NCI-H82 (cell line): ENCODE results near the gene ERFL.

ENCODE experiments used
- DNase-seq: peaks from one replicate; lab custom pipeline; 2025; lab: John Stamatoyannopoulos, UW

Gene ERFL

GRCh38 chr19:41928221-41928683 lies at the start of gene ERFL:
Gene ERFL, minus strand, starts transcription at chr19:41928449. Its CDS starts 15,530 bp downstream, at chr19:41912919.
- no peak for DNase-seq

- no peak for DNase-seq
Observed at GRCh38 chr19:41977916-41978315, 49.7 kb upstream of the ERFL start.

GRCh38 chr19:41974652-41975051 lies 46.4 kb upstream of the ERFL start:
- DNase-seq: no peak

GRCh38 chr19:41971363-41971762 lies 43.1 kb upstream of the ERFL start:
- no peak for DNase-seq

GRCh38 chr19:41969772-41970458 lies 41.7 kb upstream of the ERFL start:
- no peak for DNase-seq

GRCh38 chr19:41968751-41969595 lies 40.7 kb upstream of the ERFL start:
- DNase-seq: no peak

GRCh38 chr19:41967054-41967783 lies 39.0 kb upstream of the ERFL start:
- no peak for DNase-seq

- no peak for DNase-seq
Observed at GRCh38 chr19:41965106-41965505, 36.9 kb upstream of the ERFL start.

GRCh38 chr19:41960973-41961372 lies 32.7 kb upstream of the ERFL start:
- DNase-seq: no peak

- DNase-seq: peak; percentile 100
Observed at GRCh38 chr19:41959056-41960053, 31.1 kb upstream of the ERFL start, which contains the start of gene RABAC1. Gene RABAC1, minus strand, starts transcription at chr19:41959321. Its CDS starts 29 bp downstream, at chr19:41959292.

- DNase-seq: peak; percentile 95
Observed at GRCh38 chr19:41958367-41959055, 30.3 kb upstream of the ERFL start.

- peak; percentile 92 for DNase-seq
Observed at GRCh38 chr19:41957838-41958366, 29.7 kb upstream of the ERFL start.

GRCh38 chr19:41957161-41957837 lies 29.1 kb upstream of the ERFL start:
- DNase-seq: no peak

- no peak for DNase-seq
Observed at GRCh38 chr19:41956621-41957020, 28.4 kb upstream of the ERFL start.

GRCh38 chr19:41955521-41955920 lies 27.3 kb upstream of the ERFL start:
- DNase-seq: no peak

GRCh38 chr19:41951686-41952172 lies 23.5 kb upstream of the ERFL start:
- peak; percentile 89 for DNase-seq

GRCh38 chr19:41947091-41947490 lies 18.8 kb upstream of the ERFL start:
- no peak for DNase-seq

- DNase-seq: no peak
Observed at GRCh38 chr19:41945135-41945766, 17.0 kb upstream of the ERFL start.

GRCh38 chr19:41944336-41944735 lies 16.1 kb upstream of the ERFL start:
- DNase-seq: no peak
